GM12864 (cell line): Measurements from ENCODE around the gene E2F4.

Experiments
- DNase-seq: peaks from one replicate; pipeline ENCODE4 v3.0.0-alpha.2; 2011; ENCODE audit warnings: low read depth
- H3K4me3 ChIP-seq: 2 replicates; pipeline ENCODE4 v1.5.1; 2011; ENCODE audit warnings: mild to moderate bottlenecking, low read depth, low read length, control low read depth
- TF ChIP-seq, protein P1 (sequence below): IDR thresholded peaks from 2 replicates; pipeline ENCODE4 v1.5.1; 2011; ENCODE audit warnings: low read depth, mild to moderate bottlenecking, moderate library complexity, low read length, control low read depth, inconsistent platforms; ENCODE audit errors: missing control alignments

The E2F4 gene

DNA sequence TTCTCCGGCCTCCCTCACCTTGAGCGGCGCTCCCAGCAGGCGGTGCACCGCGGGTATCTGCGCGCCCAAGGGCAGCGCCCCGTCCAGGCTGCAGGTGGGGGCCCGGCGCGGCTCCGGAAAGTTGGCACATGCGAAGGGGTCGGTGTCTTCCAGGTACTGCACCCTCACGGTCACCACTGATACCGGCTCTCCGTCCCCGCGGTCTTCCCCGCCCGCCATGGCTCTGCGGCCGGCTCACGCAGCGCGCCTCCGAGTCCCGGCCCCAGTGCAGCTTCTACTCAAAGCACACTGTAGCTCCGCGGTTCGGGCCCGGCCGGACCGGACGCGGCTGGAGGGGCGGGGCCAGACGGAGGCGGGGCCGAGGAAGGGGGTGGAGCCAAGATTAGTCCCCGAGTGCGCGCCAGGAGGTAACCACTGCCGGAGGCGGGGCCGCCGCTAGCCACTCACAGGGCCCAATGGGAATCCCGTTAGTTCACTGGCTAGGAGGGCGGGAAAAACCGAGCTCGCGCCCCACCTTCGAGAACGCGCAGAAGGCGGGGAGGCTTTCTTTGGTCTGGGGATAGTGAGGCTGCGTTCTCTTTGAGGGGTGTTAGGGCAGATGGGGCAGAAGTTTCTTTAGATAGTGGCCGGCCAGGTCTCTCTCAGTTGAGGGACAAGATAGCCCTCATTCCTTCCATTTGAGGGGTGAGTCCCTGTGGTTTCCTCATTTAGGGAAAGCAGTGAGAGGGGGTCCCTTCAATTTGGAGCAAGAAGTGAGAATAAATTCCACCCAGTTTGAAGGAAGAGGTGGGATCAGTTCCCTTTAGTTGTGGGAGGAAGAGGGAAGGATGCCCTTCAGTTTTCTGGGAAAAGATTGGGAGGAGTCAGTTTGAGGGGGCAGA, 55.5 kb downstream of the E2F4 start, which contains the start of gene FHOD1:
Gene FHOD1, minus strand, starts transcription at position 290 of the 881 bp plus-strand sequence. Its CDS starts 71 bp downstream, at position 219.
- TF ChIP-seq, protein P1, sequence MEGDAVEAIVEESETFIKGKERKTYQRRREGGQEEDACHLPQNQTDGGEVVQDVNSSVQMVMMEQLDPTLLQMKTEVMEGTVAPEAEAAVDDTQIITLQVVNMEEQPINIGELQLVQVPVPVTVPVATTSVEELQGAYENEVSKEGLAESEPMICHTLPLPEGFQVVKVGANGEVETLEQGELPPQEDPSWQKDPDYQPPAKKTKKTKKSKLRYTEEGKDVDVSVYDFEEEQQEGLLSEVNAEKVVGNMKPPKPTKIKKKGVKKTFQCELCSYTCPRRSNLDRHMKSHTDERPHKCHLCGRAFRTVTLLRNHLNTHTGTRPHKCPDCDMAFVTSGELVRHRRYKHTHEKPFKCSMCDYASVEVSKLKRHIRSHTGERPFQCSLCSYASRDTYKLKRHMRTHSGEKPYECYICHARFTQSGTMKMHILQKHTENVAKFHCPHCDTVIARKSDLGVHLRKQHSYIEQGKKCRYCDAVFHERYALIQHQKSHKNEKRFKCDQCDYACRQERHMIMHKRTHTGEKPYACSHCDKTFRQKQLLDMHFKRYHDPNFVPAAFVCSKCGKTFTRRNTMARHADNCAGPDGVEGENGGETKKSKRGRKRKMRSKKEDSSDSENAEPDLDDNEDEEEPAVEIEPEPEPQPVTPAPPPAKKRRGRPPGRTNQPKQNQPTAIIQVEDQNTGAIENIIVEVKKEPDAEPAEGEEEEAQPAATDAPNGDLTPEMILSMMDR: no peak
- peak within 1 kb of the TSS; percentile 85 for H3K4me3 ChIP-seq
- DNase-seq: peak; percentile 88

DNA sequence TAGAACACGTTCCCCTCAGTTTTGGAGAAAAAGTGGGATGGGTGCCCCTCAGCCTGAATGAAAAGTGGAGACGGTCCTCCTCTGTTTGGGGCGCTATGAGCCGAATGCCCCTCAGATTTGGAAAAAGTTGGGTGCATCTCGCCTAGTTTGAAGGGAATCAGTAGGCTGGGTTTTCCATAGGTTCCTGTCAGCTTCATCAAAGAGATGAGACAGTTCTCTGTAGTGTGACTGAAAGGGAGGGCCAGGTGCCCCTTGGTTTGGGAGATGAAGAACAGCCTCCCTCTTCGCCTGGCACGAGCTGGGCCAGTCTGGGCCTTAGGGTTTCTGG, 56.1 kb downstream of the E2F4 start:
- no peak for DNase-seq
- peak overlapping the region; percentile 73 for H3K4me3 ChIP-seq
- TF ChIP-seq, protein P1: no peak
